ENCODE results near the gene SNX25.
"Not testable (repeated sequence)": the region's sequence is repeated elsewhere in the genome, so short reads cannot be mapped to it uniquely, and the experiment has no call there.

SNX25 gene

DNA sequence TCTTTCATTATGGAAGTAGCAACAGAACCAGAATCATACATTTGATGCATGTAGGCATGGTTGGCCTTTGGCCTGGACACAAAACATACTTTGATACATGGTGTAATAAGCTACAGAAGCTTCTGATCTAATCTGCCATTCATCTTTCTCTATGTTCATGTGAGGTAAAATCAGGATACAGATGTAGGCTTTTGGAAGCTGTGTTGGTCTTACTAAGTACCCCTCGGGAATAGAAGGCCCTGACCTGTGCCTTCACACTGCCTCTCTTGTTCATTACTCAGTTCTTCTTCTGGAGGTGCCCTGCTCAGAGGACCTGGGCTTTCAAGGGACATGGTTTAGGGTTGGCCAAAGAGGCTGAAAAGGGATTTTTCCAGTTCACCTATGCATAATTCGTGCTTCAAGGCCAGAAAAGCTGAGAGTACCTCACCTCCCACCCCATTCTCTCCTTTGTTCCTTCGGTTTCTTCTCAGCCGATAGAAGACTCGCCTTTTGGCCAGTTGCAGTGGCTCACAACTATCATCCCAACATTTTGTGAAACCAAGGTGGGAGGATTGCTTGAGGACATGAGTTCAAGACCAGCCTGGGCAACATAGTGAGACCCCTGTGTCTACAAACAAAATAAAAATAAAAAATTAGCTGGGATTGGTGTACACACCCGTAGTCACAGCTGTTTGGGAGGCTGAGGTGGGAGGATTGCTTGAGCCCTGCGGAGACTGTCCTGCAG, 25.9 kb downstream of the SNX25 start:
- DNase-seq (ENCODE audit: low read depth): no peak

GRCh38 chr4:185235843-185236503, 26.6 kb downstream of the SNX25 start:
- no peak for DNase-seq (ENCODE audit: low read depth)

DNA sequence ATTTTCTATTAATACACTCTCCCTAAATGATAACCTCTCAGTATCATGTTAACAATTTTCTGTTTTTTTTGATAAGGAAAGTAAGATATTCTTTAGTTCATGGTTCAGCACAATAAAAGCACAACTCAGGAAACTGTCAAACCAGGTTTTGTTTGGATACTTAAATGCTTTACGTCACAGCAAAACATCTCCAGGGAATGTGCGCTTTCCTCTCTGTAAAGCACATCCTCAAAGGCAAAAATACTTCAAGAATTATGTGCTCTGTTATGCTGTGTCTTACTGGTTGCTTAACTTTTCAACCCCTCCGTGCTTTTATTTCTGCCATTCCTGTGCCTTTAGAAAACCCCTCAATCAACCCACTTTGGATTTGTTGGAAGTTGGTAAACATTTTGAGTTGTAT, 27.8 kb downstream of the SNX25 start:
- DNase-seq (ENCODE audit: low read depth): no peak

DNA sequence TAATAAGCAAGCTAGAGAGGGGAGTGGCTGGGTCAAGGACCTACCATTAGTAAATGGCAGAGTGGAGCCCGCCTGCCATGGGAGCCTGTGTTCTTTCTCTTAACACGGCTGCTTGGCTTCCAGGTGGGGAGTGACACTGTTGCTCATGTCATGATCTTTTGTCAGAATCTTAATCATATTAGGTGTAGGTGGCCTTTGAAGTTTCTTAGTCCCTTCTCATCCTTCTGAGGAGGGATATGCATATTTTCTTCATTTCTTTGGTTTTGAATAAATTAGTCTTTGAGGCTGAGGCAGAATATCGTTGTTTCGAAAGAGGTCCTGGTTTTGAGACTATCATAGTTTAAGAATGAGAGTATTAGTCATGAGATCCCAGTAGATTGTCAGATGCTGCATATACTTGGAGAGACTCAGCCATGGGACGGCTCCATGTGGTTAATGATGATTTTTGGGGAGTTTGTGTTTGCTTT, 28.9 kb downstream of the SNX25 start:
- DNase-seq (ENCODE audit: low read depth): no peak

DNA sequence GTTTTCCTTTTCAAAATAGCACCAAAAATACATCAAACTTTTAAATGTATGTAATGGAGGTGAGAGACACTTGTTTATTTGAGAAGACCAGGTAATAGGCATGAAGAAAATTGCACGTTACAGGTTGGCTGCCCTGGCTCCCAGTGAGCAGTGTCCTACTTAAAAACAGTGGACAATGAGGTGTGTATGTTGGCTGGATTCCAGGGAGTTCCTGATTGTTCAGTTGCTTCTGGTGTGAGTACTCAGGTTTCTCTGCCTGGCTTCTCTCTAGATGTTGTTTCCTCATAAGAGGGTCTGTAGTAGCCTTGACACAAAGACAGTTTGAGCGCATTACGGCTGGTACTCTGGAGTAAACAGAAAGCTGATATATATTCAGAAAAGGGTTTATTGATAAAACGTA, 29.4 kb downstream of the SNX25 start:
- DNase-seq (ENCODE audit: low read depth): no peak

DNA sequence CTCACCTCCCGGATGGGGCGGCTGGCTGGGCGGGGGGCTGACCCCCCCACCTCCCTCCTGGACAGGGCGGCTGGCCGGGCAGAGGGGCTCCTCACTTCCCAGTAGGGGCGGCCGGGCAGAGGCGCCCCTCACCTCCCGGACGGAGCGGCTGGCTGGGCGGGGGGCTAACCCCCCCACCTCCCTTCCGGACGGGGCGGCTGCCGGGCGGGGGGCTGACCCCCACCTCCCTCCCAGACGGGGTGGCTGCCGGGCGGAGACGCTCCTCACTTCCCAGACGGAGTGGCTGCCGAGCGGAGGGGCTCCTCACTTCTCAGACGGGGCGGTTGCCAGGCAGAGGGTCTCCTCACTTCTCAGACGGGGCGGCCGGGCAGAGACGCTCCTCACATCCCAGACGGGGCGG, 31.1 kb downstream of the SNX25 start:
- not testable (repeated sequence) for DNase-seq (ENCODE audit: low read depth)

DNA sequence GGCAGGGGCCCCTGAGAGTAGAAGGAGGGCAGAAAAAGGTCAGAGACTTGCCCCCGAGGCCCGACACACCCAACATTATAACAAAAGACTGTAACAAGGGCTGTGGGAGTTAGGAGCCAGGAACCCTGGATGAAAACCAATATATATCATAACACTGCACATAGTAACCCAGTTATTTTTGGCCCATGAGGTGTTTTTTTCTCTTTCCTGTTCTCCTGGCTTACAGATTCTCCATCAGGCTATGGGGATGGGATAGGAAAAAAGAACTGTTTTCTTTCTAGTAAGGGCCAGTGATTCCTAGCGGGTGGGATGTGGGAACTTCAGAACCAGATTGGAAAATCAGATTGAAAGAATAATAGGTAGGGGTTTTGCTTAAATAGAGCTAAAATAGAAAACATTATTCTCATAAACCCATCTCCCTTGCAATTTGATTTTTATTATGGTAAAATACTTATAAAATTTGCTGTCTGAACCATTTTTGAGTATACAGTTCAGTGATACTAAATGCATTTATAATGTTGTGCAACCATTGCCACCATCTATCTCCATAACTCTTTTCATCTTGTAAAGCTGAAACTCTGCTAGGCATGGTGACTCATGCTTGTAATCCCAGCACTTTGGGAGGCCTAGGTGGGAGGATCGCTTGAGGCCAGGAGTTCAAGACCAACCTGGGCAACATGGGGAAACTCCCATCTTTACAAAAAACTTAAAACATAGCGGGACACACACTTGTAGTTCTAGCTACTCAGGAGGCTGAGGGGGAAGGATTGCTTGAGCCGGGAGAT, 33.5 kb downstream of the SNX25 start:
- no peak for DNase-seq (ENCODE audit: low read depth)

- DNase-seq (ENCODE audit: low read depth): no peak
Observed at GRCh38 chr4:185243879-185244278, 34.5 kb downstream of the SNX25 start.

DNA sequence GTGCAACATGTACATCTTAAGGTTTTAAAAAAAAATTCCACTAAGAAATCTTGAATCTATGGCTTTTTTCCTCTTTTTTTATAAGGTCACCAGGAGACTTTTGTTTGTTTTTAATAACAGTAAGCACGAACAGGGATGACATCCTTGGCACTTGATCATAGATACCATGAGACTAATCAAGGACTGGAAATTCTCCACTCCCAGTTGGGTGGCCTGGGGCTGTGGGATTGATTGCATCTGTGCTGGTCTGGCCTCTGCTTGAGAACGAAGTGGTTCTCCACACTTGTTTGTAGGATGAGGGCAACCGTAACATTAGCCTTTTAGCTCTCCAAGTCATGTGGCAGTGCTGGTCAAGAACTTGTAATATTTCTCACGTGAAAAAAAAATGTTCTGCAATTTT, 35.4 kb downstream of the SNX25 start:
- DNase-seq (ENCODE audit: low read depth): no peak

DNA sequence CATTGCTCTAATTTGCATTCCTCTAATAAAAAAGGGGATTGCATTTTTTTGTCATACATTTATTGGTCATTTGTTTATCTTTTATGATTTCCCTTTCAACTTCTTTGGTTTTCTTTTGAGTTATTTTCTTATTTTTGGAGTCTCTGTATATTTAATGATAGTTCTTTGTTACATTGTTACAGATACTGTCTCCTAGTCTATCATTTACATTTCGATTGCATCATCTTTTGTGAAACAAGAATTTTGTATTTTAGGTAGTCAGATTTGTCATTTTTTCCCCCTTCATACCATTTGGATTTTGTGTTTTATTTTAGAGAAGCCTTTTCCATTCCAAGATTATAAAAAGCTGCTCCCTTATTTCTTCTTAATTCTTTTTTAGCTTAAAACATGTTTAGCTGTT, 37.1 kb downstream of the SNX25 start:
- no peak for DNase-seq (ENCODE audit: low read depth)

DNA sequence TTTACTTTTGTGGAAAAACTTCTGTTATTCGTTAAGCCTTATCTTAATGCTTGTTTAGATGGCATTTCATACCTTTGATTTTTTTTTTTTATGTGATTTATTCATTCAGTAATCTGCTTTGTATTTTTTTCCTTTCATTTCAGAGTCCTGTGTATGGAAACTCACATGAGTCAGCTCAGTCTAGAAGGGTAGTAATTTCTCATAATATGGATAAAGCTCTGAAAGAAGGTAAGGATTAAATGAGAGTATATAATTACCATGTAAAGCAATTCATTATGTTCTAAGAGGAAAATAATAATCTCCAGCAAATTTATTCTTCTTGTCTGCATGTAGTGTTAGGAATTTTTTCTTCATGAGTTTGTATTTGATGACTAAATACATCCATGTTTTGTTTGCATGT, 37.8 kb downstream of the SNX25 start:
- no peak for DNase-seq (ENCODE audit: low read depth)

DNA sequence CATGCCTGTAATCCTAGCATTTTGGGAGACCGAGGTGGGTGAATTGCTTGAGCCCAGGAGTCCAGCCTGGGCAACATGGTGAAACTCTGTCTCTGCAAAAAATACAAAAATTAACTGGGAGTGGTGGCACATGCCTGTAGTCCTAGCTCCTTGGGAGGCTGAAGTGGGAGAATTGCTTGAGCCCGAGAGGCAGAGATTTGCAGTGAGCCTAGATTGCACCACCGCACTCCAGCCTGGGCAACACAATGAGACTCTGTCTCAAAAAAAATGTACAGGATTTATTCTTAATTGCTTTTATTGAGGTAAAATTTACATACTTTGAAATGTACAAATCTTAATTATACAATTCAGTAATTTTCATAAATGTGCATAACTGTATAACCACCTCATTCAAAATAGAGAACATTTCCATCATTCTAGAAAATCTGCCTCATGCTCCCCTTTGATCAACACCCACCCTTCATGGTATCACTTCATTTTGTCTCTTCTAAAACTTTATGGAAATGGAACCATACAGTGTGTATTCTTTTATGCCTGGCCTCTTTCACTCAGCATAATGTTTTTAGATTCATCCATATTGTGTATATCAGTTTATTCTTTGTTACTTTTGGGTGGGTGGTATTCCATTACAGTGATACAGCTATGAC, 39.1 kb downstream of the SNX25 start:
- no peak for DNase-seq (ENCODE audit: low read depth)

GRCh38 chr4:185249105-185249504, 39.7 kb downstream of the SNX25 start:
- DNase-seq (ENCODE audit: low read depth): no peak

GRCh38 chr4:185254434-185254833, 45.0 kb downstream of the SNX25 start:
- no peak for DNase-seq (ENCODE audit: low read depth)

DNA sequence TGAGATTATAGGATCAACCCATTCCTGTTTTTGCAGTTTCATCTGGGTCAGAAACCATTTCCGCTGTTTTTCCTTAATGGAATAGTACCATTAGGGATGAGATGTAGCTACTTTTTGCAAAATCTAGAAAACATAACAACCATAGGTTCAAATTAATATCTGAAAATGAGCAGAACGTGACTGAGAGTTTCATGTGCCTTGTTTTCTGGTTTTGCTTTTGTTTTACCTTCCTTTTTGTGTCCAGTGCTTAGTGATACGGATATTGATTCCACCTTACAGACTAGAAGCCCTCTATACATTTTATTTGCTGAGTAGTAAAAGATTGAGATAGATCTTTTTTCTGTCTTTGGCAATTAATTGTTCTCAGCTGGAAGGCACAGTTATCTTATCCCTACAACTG, 46.5 kb downstream of the SNX25 start:
- DNase-seq (ENCODE audit: low read depth): no peak

DNA sequence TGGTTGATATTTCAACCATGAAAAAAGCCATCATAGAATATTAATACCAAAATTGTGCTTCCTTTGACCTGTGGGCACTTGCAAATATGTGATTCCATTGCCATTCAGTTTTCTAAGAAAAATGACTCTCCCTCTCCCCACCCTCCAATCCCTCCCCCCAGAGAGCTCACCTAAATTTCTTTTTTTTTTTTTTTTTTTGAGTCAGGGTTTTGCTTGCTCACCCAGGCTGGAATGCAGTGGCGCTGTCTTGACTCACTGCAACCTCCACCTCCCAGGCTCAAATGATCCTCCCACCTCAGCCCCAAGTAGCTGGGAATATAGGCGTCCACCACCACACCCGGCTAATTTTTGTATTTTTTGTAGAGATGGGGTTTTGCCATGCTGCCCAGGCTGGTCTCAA, 47.0 kb downstream of the SNX25 start:
- DNase-seq (ENCODE audit: low read depth): no peak

DNA sequence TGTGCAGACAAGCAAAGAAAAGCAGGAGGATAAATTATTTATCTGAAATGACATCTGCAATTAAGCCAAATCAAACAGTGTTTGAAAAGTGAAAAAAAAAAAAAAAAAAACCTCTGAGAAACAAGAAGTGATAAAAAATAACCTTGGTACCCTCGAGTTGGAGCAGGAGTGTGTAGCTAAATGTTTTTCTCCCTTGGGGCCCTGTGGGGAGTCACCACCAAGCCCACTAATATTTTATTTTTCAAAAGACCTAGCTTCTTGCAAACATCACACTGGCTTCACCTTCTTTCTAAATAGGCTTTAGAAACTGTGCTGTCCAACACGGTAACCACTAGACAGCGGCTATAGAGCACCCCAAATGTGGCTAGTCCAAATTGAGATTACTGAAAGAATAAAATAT, 47.7 kb downstream of the SNX25 start:
- DNase-seq (ENCODE audit: low read depth): no peak

DNA sequence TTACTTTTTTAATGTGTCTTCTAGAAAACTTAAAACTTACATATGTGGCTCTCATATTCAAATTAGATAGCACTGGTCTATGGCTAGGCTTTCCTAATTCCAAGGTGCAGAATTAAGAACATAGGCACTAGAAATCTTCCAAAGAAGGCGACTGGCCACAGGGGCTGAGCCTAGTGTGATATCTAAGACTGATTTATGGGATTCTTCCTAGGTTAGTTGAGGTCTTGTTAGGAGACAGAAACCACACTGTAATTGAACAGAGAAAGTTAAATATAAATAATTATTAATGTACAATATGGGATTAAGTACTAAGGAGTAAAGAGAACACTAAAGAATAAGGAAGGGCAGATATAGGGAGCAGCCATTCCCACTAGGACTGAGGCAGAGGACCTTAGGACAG, 48.3 kb downstream of the SNX25 start:
- no peak for DNase-seq (ENCODE audit: low read depth)

DNA sequence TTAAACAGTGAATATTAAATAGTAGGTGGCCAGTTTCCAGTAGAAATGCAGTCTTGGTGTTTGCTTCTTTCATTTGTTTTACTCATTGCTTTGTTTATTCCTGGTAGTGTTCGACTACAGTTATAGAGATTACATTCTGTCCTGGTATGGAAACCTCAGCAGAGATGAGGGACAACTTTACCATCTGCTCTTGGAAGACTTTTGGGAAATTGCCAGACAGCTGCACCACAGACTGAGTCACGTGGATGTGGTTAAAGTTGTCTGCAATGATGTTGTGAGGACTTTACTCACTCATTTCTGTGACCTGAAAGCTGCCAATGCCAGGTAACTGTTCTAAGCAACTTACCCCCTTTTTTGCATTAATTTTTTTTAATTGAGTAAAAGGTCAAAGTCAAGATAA, 49.3 kb downstream of the SNX25 start:
- not testable (repeated sequence) for DNase-seq (ENCODE audit: low read depth)

DNA sequence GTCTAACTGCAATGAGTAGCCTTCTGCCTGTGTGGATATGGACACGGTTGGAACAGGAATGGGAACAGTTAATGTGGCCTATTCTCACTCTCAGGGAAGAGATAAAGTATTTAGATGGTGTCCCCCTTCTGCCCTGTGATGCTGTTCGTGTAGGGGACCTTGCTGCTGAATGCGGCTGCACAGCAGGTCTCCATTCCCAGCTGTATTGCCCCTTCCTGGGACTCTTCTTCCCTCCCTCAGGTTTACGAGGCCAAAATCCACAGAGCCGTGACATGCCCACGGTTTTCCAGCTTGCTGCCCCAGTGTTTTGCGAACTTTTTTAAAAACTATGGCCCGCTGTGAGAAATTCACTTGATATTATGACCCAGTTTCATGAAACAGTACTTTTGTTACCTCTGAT, 50.3 kb downstream of the SNX25 start:
- no peak for DNase-seq (ENCODE audit: low read depth)

- no peak for DNase-seq (ENCODE audit: low read depth)
Observed at GRCh38 chr4:185261946-185262345, 52.5 kb downstream of the SNX25 start.

DNA sequence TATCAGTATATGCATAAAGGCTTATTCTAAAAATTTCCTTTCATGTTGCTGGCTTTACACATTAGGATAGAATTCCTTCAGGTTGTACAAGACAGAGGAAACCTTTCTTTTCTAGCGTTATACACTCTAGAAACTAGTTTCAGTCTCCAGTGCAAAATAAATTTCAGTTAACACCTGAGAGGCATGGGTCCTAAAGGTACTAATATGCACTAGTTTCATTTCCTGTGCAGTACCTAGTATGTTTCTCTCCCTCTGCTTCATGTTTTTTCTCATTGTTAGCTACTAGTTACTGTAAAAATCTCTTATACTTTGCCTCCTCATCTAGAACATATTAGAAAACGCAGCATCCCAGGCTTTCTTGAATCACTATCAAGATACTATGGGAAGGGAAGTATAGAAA, 54.0 kb downstream of the SNX25 start:
- DNase-seq (ENCODE audit: low read depth): no peak

DNA sequence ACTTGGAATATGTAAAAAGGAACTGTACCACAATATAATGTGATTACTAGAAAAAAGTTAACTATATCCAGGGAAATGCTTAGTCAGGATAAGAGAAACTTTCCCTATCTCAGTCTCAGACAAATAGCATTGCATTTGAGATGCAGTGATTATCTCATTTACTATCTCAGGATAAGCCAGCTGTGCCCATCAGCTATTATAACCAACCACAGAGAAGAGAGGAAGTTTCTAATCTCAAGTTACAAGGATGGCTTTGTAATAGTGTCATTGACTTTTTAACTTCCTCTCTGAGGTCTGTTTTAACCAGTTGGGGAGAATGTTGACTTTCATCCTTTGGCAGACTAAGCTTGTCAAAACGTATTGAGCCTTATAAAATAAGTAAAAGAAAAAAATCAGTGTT, 56.5 kb downstream of the SNX25 start:
- peak; percentile 21 for DNase-seq (ENCODE audit: low read depth)
